ENCODE measurements around the gene BCAS1. TPM values are rescaled to one million over a fixed set of nuclear protein-coding genes. Genes with fewer than 3 reads are reported as not detected.

Gene BCAS1
- total RNA-seq, 1 donor from 2014 or later: 0.81 TPM

GRCh38 chr20:54110457-54110856 is 40.1 kb upstream of the BCAS1 start:
- no peak overlapping the region for H3K4me3 ChIP-seq
- H3K27me3 ChIP-seq: no peaks in the 10 kb centered on the region
- H3K4me1 ChIP-seq: no peaks in the 10 kb centered on the region
- intact Hi-C loops (cut with DNase I): no loop called here
- H3K9me3 ChIP-seq: no peaks in the 10 kb centered on the region
- no peak for TF ChIP-seq CTCF (IDR thresholded peaks at IDR 0.05)
- DNase-seq (no peak), ATAC-seq (no peak)
- no peaks in the 10 kb centered on the region for H3K36me3 ChIP-seq
- no peak overlapping the region for H3K27ac ChIP-seq

GRCh38 chr20:54110041-54110440 is 39.6 kb upstream of the BCAS1 start:
- no peak overlapping the region for H3K27ac ChIP-seq
- H3K36me3 ChIP-seq: no peaks in the 10 kb centered on the region
- no peaks in the 10 kb centered on the region for H3K4me1 ChIP-seq
- DNase-seq (no peak), ATAC-seq (no peak)
- intact Hi-C loops (cut with DNase I): no loop called here
- H3K4me3 ChIP-seq: no peak overlapping the region
- H3K9me3 ChIP-seq: no peaks in the 10 kb centered on the region
- no peaks in the 10 kb centered on the region for H3K27me3 ChIP-seq
- TF ChIP-seq CTCF (IDR thresholded peaks at IDR 0.05): no peak

- no peak overlapping the region for H3K4me3 ChIP-seq
- H3K36me3 ChIP-seq: no peaks in the 10 kb centered on the region
- no peaks in the 10 kb centered on the region for H3K27me3 ChIP-seq
- no peaks in the 10 kb centered on the region for H3K9me3 ChIP-seq
- no peaks in the 10 kb centered on the region for H3K4me1 ChIP-seq
- no peak for ATAC-seq
- intact Hi-C loops (cut with DNase I): no loop called here
- no peak for DNase-seq
- no peak overlapping the region for H3K27ac ChIP-seq
- TF ChIP-seq CTCF (IDR thresholded peaks at IDR 0.05): no peak
These were observed 38.4 kb upstream of the BCAS1 start for GRCh38 chr20:54108817-54109216.

- no peaks in the 10 kb centered on the region for H3K4me1 ChIP-seq
- intact Hi-C loops (cut with DNase I): no loop called here
- H3K27ac ChIP-seq: no peak overlapping the region
- no peak for DNase-seq
- H3K27me3 ChIP-seq: no peaks in the 10 kb centered on the region
- no peaks in the 10 kb centered on the region for H3K9me3 ChIP-seq
- peak; percentile 40 for ATAC-seq
- no peaks in the 10 kb centered on the region for H3K36me3 ChIP-seq
- no peak for TF ChIP-seq CTCF (IDR thresholded peaks at IDR 0.05)
- no peak overlapping the region for H3K4me3 ChIP-seq
These were observed 37.9 kb upstream of the BCAS1 start for GRCh38 chr20:54108326-54108642.

GRCh38 chr20:54107600-54108325 is 37.4 kb upstream of the BCAS1 start:
- H3K27me3 ChIP-seq: no peaks in the 10 kb centered on the region
- TF ChIP-seq CTCF (IDR thresholded peaks at IDR 0.05): no peak
- DNase-seq (no peak), ATAC-seq (peak; percentile 54)
- no peaks in the 10 kb centered on the region for H3K36me3 ChIP-seq
- H3K27ac ChIP-seq: no peak overlapping the region
- H3K4me1 ChIP-seq: no peaks in the 10 kb centered on the region
- no peaks in the 10 kb centered on the region for H3K9me3 ChIP-seq
- no peak overlapping the region for H3K4me3 ChIP-seq
- intact Hi-C loops (cut with DNase I): no loop called here

GRCh38 chr20:54107181-54107580 is 36.8 kb upstream of the BCAS1 start:
- Histone ChIP-seq H3K4me1 (no peaks in the 10 kb centered on the region), H3K36me3 (no peaks in the 10 kb centered on the region), H3K27me3 (no peaks in the 10 kb centered on the region), H3K9me3 (no peaks in the 10 kb centered on the region), H3K27ac (no peak overlapping the region), H3K4me3 (no peak overlapping the region)
- intact Hi-C loops (cut with DNase I): no loop called here
- no peak for ATAC-seq
- no peak for TF ChIP-seq CTCF (IDR thresholded peaks at IDR 0.05)
- no peak for DNase-seq

Data from upper lobe of right lung (tissue), 1 donor.